ENCODE results near the gene MAPK9.
A peak's percentile ranks its signal among the peaks of the same experiment; 100 is the strongest.

Gene MAPK9

DNA sequence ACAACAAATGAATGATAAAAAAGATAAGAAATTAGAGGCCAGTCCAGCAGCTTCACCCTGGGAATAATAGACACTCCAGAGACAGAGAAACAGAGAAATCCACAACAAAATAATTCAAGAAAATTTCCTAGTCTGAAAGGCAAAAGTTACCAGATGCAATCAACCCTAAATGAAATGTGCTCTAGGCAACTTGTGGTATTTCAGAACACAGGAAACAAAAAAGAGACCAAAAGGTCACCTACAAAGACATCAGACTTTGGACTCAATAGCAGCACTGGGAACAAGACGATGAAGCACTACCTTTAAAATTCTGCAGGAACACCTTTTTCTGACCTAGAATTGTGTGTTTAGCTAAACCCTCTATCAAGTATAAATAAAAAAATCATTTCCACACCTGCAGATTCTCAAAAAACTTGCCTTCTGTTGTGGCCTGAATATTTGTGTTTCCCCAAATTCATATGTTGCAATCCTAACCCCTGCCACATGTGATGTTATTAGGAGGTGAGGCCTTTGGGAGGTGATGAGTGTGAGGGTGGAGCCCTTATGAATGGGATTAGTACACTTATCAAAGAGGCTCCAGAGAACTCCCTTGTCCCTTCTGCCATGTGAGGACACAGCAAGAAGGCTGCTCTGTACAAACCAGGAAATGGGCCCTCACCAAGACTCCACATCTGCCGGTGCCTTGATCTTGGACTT is 5.9 kb upstream of the MAPK9 start:
- DNase-seq (ENCODE audit: low read depth in 1 of 2, low spot score in 1 of 2), result no peak
- no peak for TF ChIP-seq JUND (IDR thresholded peaks at IDR 0.05; ENCODE audit: low read depth)
- in situ Hi-C loops (cut with HindIII; ENCODE audit: low pct_unique_long_range_greater_than_20kb, low sequenced_read_pairs), result no loop called here

DNA sequence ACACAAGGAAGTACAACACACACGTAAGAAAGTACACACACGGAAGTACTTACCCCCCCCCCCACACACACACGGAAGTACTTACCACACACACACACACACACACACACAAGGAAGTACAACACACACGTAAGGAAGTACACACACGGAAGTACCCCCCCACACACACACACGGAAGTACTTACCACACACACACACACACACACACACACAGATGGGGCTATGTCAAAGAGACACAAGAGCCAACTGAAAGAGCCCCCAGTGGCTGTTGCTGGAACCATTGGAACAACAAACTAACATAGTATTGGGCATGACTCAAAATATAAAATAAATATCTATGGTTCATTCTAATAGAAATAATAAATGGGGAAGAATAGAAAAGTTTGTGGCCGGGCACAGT is 4.9 kb upstream of the MAPK9 start:
- in situ Hi-C loops (cut with HindIII; ENCODE audit: low pct_unique_long_range_greater_than_20kb, low sequenced_read_pairs), result no loop called here
- DNase-seq (ENCODE audit: low read depth in 1 of 2, low spot score in 1 of 2), result no peak
- TF ChIP-seq JUND (IDR thresholded peaks at IDR 0.05; ENCODE audit: low read depth), result no peak

- in situ Hi-C loops (cut with HindIII; ENCODE audit: low pct_unique_long_range_greater_than_20kb, low sequenced_read_pairs), result no loop called here
- no peak for DNase-seq (ENCODE audit: low read depth in 1 of 2, low spot score in 1 of 2)
- no peak for TF ChIP-seq JUND (IDR thresholded peaks at IDR 0.05; ENCODE audit: low read depth)
Measured at GRCh38 chr5:180294913-180295555, 3.2 kb upstream of the MAPK9 start.

DNA sequence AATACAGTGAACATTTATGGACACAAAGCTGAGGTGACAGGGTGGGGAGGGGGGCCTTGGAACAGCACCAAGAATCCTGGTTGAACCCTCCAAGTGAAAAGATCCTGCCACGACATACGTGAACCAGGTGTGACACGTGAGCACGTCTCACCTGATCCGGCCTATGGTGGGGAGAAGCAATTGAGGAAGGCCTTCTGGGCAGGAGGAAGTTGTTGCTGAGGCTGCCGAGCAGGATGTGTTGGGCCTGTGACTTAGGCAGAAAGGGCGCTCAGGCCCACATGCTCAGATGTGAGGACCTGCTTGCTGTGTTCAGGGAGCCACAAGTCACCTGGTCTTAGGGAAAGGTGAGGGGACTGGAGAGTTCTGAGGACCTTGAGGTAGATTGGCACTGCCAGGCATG is 2.5 kb upstream of the MAPK9 start:
- no peak for DNase-seq (ENCODE audit: low read depth in 1 of 2, low spot score in 1 of 2)
- in situ Hi-C loops (cut with HindIII; ENCODE audit: low pct_unique_long_range_greater_than_20kb, low sequenced_read_pairs), result no loop called here
- no peak for TF ChIP-seq JUND (IDR thresholded peaks at IDR 0.05; ENCODE audit: low read depth)

- no peak for TF ChIP-seq JUND (IDR thresholded peaks at IDR 0.05; ENCODE audit: low read depth)
- in situ Hi-C loops (cut with HindIII; ENCODE audit: low pct_unique_long_range_greater_than_20kb, low sequenced_read_pairs), result no loop called here
- peak in 1 of 2 experiments; percentile 23 for DNase-seq (ENCODE audit: low read depth in 1 of 2, low spot score in 1 of 2)
Measured at GRCh38 chr5:180291234-180291940, 496 bp downstream of the MAPK9 start.

- no peak for TF ChIP-seq JUND (IDR thresholded peaks at IDR 0.05; ENCODE audit: low read depth)
- no peak for DNase-seq (ENCODE audit: low read depth in 1 of 2, low spot score in 1 of 2)
- in situ Hi-C loops (cut with HindIII; ENCODE audit: low pct_unique_long_range_greater_than_20kb, low sequenced_read_pairs), result no loop called here
Measured at GRCh38 chr5:180290568-180291233, 1.2 kb downstream of the MAPK9 start.

GRCh38 chr5:180289966-180290365 is 1.9 kb downstream of the MAPK9 start:
- in situ Hi-C loops (cut with HindIII; ENCODE audit: low pct_unique_long_range_greater_than_20kb, low sequenced_read_pairs), result no loop called here
- no peak for DNase-seq (ENCODE audit: low read depth in 1 of 2, low spot score in 1 of 2)
- no peak for TF ChIP-seq JUND (IDR thresholded peaks at IDR 0.05; ENCODE audit: low read depth)

- in situ Hi-C loops (cut with HindIII; ENCODE audit: low pct_unique_long_range_greater_than_20kb, low sequenced_read_pairs), result no loop called here
- no peak for TF ChIP-seq JUND (IDR thresholded peaks at IDR 0.05; ENCODE audit: low read depth)
- peak; percentile 53 to 92 for DNase-seq (ENCODE audit: low read depth in 1 of 2, low spot score in 1 of 2)
Measured at GRCh38 chr5:180289433-180289832, 2.5 kb downstream of the MAPK9 start.

DNA sequence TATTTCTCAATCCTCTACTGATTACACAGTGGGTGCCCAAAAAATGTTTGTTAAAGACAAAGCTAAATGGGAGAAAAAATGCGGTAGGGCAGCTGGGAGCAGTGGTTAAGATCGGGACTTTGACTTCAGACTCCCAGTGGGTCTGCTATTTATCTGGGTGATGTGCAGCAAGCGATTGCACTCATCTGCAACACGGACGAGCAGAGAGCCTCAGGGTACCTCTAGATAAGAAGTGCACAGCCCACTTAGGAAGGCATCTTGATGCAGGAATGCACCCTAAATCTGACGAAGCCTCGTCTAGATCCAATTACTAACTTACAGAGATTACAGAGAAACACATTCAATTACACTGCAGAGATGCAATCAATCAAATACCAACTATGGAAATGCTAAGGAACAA is 4.0 kb downstream of the MAPK9 start:
- no peak for TF ChIP-seq JUND (IDR thresholded peaks at IDR 0.05; ENCODE audit: low read depth)
- in situ Hi-C loops (cut with HindIII; ENCODE audit: low pct_unique_long_range_greater_than_20kb, low sequenced_read_pairs), result no loop called here

DNA sequence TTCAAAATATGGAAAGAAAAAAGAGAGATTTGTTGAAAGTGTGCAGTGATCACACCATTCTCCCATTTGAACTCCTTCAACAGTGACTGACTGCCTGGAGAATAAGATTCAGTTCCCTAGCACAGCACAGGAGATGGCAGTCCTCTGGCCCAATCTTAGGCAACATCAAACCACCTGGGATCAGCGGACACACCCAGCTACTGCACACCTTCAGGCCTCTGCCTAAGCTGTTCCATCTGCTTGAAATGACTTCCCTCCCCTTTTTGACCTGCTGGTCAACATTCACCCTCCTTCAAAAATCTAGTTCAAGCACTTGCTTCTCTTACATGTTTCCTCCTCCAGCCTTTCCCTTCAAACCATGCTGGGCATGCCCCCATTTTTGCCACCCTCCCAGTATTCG is 4.5 kb downstream of the MAPK9 start:
- in situ Hi-C loops (cut with HindIII; ENCODE audit: low pct_unique_long_range_greater_than_20kb, low sequenced_read_pairs), result no loop called here
- no peak for DNase-seq (ENCODE audit: low read depth in 1 of 2, low spot score in 1 of 2)
- TF ChIP-seq JUND (IDR thresholded peaks at IDR 0.05; ENCODE audit: low read depth), result no peak

More for the DNA sequence above, 4.0 kb downstream of the MAPK9 start:
- DNase-seq (ENCODE audit: low read depth in 1 of 2, low spot score in 1 of 2), result no peak

DNA sequence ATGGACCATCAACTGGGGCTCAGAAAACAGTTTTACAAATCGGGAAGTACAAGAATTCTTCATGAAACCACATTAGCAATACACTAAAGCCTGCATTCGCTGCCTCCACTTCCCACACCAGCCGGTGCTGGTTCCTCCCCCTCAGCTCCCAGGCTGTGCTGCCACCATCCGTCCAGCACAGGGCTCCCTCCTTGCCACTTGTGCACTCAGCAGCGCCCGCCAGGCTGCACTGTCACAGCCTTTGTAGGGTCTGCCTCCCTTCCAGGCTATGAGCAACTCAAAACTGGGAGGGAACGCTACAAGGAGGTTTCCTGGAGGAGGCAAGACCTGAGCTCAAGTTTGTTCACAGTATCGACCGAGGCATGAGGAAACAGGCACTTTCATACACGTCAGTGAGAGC is 7.7 kb downstream of the MAPK9 start:
- in situ Hi-C loops (cut with HindIII; ENCODE audit: low pct_unique_long_range_greater_than_20kb, low sequenced_read_pairs), result no loop called here
- no peak for TF ChIP-seq JUND (IDR thresholded peaks at IDR 0.05; ENCODE audit: low read depth)
- no peak for DNase-seq (ENCODE audit: low read depth in 1 of 2, low spot score in 1 of 2)

GRCh38 chr5:180283026-180283615 is 8.8 kb downstream of the MAPK9 start:
- in situ Hi-C loops (cut with HindIII; ENCODE audit: low pct_unique_long_range_greater_than_20kb, low sequenced_read_pairs), result no loop called here
- TF ChIP-seq JUND (IDR thresholded peaks at IDR 0.05; ENCODE audit: low read depth), result no peak
- DNase-seq (ENCODE audit: low read depth in 1 of 2, low spot score in 1 of 2), result no peak

All from T47D (cell line).